GM13976 (cell line): ENCODE data around the gene SPPL3.

Experiments
- DNase-seq: peaks from one replicate; pipeline ENCODE4 v3.0.0; 2012; ENCODE audit warnings: low spot score
- in situ Hi-C: fragments of 300-500 bp; cut with MboI; formaldehyde crosslinking; loops from one replicate; pipeline ENCODE4 v1.12.0; 2022; ENCODE audit warnings: low sequenced_read_pairs, mixed read lengths, inconsistent platforms; ENCODE audit not compliant: unreplicated experiment
- TF ChIP-seq, protein P1 (sequence below): IDR thresholded peaks from 2 replicates; pipeline ENCODE4 v1.5.1; 2012; ENCODE audit warnings: borderline replicate concordance, mild to moderate bottlenecking; ENCODE audit not compliant: insufficient read depth; ENCODE audit errors: extremely low read depth, missing control alignments, control extremely low read depth

The SPPL3 gene

GRCh38 chr12:120810021-120810420 lies 94.1 kb downstream of the SPPL3 start:
- no peak for DNase-seq
- in situ Hi-C loops = no loop called here
- TF ChIP-seq, protein P1, sequence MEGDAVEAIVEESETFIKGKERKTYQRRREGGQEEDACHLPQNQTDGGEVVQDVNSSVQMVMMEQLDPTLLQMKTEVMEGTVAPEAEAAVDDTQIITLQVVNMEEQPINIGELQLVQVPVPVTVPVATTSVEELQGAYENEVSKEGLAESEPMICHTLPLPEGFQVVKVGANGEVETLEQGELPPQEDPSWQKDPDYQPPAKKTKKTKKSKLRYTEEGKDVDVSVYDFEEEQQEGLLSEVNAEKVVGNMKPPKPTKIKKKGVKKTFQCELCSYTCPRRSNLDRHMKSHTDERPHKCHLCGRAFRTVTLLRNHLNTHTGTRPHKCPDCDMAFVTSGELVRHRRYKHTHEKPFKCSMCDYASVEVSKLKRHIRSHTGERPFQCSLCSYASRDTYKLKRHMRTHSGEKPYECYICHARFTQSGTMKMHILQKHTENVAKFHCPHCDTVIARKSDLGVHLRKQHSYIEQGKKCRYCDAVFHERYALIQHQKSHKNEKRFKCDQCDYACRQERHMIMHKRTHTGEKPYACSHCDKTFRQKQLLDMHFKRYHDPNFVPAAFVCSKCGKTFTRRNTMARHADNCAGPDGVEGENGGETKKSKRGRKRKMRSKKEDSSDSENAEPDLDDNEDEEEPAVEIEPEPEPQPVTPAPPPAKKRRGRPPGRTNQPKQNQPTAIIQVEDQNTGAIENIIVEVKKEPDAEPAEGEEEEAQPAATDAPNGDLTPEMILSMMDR = no peak

DNA sequence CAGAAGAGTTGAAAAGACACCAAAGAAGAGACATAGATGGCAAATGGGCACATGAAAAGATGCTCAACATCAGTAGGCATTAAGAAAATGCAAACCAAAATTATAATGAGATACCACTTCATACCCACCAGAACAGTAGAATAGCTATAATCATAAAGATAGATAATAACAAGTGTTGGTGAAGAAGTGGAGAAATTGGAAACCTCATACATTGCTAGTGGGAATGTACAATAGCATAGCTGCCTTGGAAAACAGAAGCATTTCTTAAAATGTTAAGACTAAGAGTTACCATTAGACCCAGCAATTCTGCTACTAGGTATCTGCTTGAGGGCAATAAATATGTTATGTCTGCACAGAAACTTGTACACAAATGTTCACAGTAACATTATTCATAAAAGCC lies 99.7 kb downstream of the SPPL3 start:
- no peak for DNase-seq
- in situ Hi-C loops = no loop called here
- TF ChIP-seq, protein P1 = no peak

GRCh38 chr12:120801146-120801545 lies 103.0 kb downstream of the SPPL3 start:
- DNase-seq = no peak
- in situ Hi-C loops = no loop called here
- TF ChIP-seq, protein P1 = no peak

- no peak for DNase-seq
- TF ChIP-seq, protein P1 = no peak
- in situ Hi-C loops = no loop called here
Measured at GRCh38 chr12:120800665-120801064, 103.5 kb downstream of the SPPL3 start.

GRCh38 chr12:120799243-120800045 lies 104.7 kb downstream of the SPPL3 start:
- TF ChIP-seq, protein P1 = no peak
- no peak for DNase-seq
- in situ Hi-C loops = no loop called here

DNA sequence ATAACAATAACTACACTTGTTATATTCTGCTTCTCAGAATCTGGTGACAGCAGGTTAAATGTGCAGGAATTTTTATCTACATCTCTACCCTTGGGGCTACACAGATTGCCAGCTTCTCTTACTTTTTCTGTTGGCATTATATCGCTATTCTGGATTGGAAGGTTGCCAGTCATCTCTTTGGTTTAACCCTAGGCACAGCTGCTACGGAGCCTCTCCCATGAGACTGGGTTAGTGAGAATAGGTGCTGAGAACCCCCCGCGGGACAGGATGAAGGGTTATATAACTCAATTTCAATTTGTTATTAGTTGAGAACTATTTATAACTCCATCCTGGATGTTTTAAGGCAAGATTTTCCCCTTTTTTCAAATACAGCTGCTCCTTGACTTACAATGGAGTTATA lies 105.5 kb downstream of the SPPL3 start:
- in situ Hi-C loops = no loop called here
- TF ChIP-seq, protein P1 = no peak
- no peak for DNase-seq
